ENCODE results near the gene REEP6. TPM values are rescaled to one million over a fixed set of nuclear protein-coding genes. Genes with fewer than 3 reads are reported as not detected.

Gene REEP6
- total RNA-seq, 1 experiment from 2014 or later = 10.5 TPM

- Histone ChIP-seq H2AK5ac (ENCODE audit: insufficient read length, low read length) (no peak overlapping the region), H2BK15ac (ENCODE audit: low read depth, low read length) (no peak overlapping the region), H3T11ph (ENCODE audit: low read length) (no peak overlapping the region), H3K4me2 (ENCODE audit: insufficient read depth, insufficient read length, low read length) (no peak overlapping the region), H3K27me3 (ENCODE audit: insufficient read depth, low read length) (no peaks in the 10 kb centered on the region; the same call in 1 of the 2 replicates), H3K14ac (ENCODE audit: insufficient read depth, low read length) (no peak overlapping the region), H3K9me3 (ENCODE audit: control insufficient read depth, low read depth, low read length) (no peaks in the 10 kb centered on the region), H3K79me2 (ENCODE audit: insufficient read depth, low read length) (no peaks in the 10 kb centered on the region), H3K56ac (ENCODE audit: insufficient read length, low read depth, low read length) (no peak overlapping the region), H3K9ac (ENCODE audit: extremely low read depth, insufficient read length, low read length) (no peak overlapping the region), H4K5ac (ENCODE audit: insufficient read length, low read depth, low read length) (no peak overlapping the region), H3K79me1 (ENCODE audit: insufficient read depth, low read depth, low read length, poor library complexity, severe bottlenecking) (no peaks in the 10 kb centered on the region), H3K27ac (ENCODE audit: insufficient read length, low read depth, low read length) (no peak overlapping the region), H4K20me1 (ENCODE audit: control insufficient read depth, insufficient read depth, insufficient read length) (no peaks in the 10 kb centered on the region), H4K8ac (replicated peaks; ENCODE audit: insufficient read length, low read depth, low read length) (no peak overlapping the region), H3K4ac (ENCODE audit: low read depth, low read length) (no peak overlapping the region), H2BK120ac (ENCODE audit: low read depth, low read length, poor library complexity, severe bottlenecking) (no peak overlapping the region), H3K18ac (ENCODE audit: insufficient read length, low read depth, low read length) (no peak overlapping the region), H2BK12ac (ENCODE audit: insufficient read length, low read depth, low read length) (no peak overlapping the region), H3K23me2 (ENCODE audit: insufficient read length, low read depth, low read length, poor library complexity, severe bottlenecking) (peaks cover 5% of the 10 kb centered on the region), H3K4me1 (ENCODE audit: insufficient read depth, low read length) (no peaks in the 10 kb centered on the region), H3K23ac (ENCODE audit: insufficient read length, low read depth, low read length) (no peak overlapping the region), H2BK20ac (ENCODE audit: low read depth, low read length, poor library complexity, severe bottlenecking) (no peak overlapping the region), H2AFZ (ENCODE audit: low read length) (no peak overlapping the region), H4K91ac (ENCODE audit: insufficient read length, low read depth, low read length) (no peak overlapping the region), H2BK5ac (ENCODE audit: insufficient read length, low read length) (no peak overlapping the region)
- Mint-ChIP-seq H3K27me3 (ENCODE audit: low read depth) (peaks cover 67% of the 10 kb centered on the region), H3K27ac (no peak overlapping the region), H3K4me1 (peaks cover 7 to 12% of the 10 kb centered on the region in 2 experiments), H3K36me3 (ENCODE audit: insufficient read depth in 1 of 3, low read depth in 3 of 3) (peaks cover 0 to 13% (median 5%) of the 10 kb centered on the region in 3 experiments; a peak in 2 of 7 replicates), H3K9me3 (no peaks in the 10 kb centered on the region), H3K4me3 (no peak overlapping the region)
- TF ChIP-seq, protein P1, sequence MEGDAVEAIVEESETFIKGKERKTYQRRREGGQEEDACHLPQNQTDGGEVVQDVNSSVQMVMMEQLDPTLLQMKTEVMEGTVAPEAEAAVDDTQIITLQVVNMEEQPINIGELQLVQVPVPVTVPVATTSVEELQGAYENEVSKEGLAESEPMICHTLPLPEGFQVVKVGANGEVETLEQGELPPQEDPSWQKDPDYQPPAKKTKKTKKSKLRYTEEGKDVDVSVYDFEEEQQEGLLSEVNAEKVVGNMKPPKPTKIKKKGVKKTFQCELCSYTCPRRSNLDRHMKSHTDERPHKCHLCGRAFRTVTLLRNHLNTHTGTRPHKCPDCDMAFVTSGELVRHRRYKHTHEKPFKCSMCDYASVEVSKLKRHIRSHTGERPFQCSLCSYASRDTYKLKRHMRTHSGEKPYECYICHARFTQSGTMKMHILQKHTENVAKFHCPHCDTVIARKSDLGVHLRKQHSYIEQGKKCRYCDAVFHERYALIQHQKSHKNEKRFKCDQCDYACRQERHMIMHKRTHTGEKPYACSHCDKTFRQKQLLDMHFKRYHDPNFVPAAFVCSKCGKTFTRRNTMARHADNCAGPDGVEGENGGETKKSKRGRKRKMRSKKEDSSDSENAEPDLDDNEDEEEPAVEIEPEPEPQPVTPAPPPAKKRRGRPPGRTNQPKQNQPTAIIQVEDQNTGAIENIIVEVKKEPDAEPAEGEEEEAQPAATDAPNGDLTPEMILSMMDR (conservative IDR thresholded peaks at IDR 0.05) = no peak
- no peak for DNase-seq
- WGBS (ENCODE audit: extremely low coverage, insufficient read length, low lambda C conversion rate) = no CpG with 5 or more reads among the region's 16 CpGs
These were observed 33.1 kb upstream of the REEP6 start for GRCh38 chr19:1457892-1458291.
